ENCODE data around the gene CEACAM3. TPM values are rescaled to one million over a fixed set of nuclear protein-coding genes. Genes with fewer than 3 reads are reported as not detected.

The CEACAM3 gene
- total RNA-seq, 2 donors from 2014 or later, result 1.1 to 2.8 TPM

- Histone ChIP-seq H3K4me3 (no peak within 1 kb of the TSS), H3K9me3 (no peaks in the 10 kb centered on the region), H3K27ac (no peak within 1 kb of the TSS), H3K9ac (ENCODE audit: low read depth in 2 of 2, low read length in 2 of 2) (no peak within 1 kb of the TSS), H3K36me3 (no peaks in the 10 kb centered on the region), H3K4me1 (no peaks in the 10 kb centered on the region), H3K27me3 (no peaks in the 10 kb centered on the region)
- no peak for TF ChIP-seq CTCF (IDR thresholded peaks at IDR 0.05)
- DNase-seq, result no peak
- intact Hi-C loops (cut with DNase I), result no loop called here
Observed at GRCh38 chr19:41845001-41845050, 48.4 kb downstream of the CEACAM3 start, which contains the start of gene DMRTC2. Gene DMRTC2, plus strand, starts transcription at chr19:41845042. Its CDS starts 2,387 bp downstream, at chr19:41847429.

GRCh38 chr19:41845051-41845590, 48.7 kb downstream of the CEACAM3 start:
- no peak for DNase-seq
- Histone ChIP-seq H3K4me1 (no peaks in the 10 kb centered on the region), H3K9me3 (no peaks in the 10 kb centered on the region), H3K9ac (ENCODE audit: low read depth in 2 of 2, low read length in 2 of 2) (no peak overlapping the region), H3K4me3 (no peak overlapping the region), H3K27me3 (no peaks in the 10 kb centered on the region), H3K27ac (no peak overlapping the region), H3K36me3 (no peaks in the 10 kb centered on the region)
- intact Hi-C loops (cut with DNase I), result no loop called here
- no peak for TF ChIP-seq CTCF (IDR thresholded peaks at IDR 0.05)

GRCh38 chr19:41847351-41848105, 51.1 kb downstream of the CEACAM3 start:
- no peak overlapping the region for H3K4me3 ChIP-seq
- no peaks in the 10 kb centered on the region for H3K9me3 ChIP-seq
- intact Hi-C loops (cut with DNase I), result no loop called here
- TF ChIP-seq CTCF (IDR thresholded peaks at IDR 0.05), result no peak
- no peaks in the 10 kb centered on the region for H3K36me3 ChIP-seq
- no peaks in the 10 kb centered on the region for H3K27me3 ChIP-seq
- no peak overlapping the region for H3K27ac ChIP-seq
- DNase-seq, result no peak
- no peak overlapping the region for H3K9ac ChIP-seq (ENCODE audit: low read depth in 2 of 2, low read length in 2 of 2)
- no peaks in the 10 kb centered on the region for H3K4me1 ChIP-seq

GRCh38 chr19:41848666-41849065, 52.3 kb downstream of the CEACAM3 start:
- H3K4me1 ChIP-seq, result no peaks in the 10 kb centered on the region
- no peak for TF ChIP-seq CTCF (IDR thresholded peaks at IDR 0.05)
- no peak overlapping the region for H3K27ac ChIP-seq
- H3K27me3 ChIP-seq, result peaks cover 5% of the 10 kb centered on the region
- no peak overlapping the region for H3K4me3 ChIP-seq
- H3K36me3 ChIP-seq, result no peaks in the 10 kb centered on the region
- DNase-seq, result no peak
- intact Hi-C loops (cut with DNase I), result no loop called here
- H3K9ac ChIP-seq (ENCODE audit: low read depth in 2 of 2, low read length in 2 of 2), result no peak overlapping the region
- no peaks in the 10 kb centered on the region for H3K9me3 ChIP-seq

GRCh38 chr19:41849067-41849466, 52.7 kb downstream of the CEACAM3 start:
- Histone ChIP-seq H3K36me3 (no peaks in the 10 kb centered on the region), H3K9me3 (no peaks in the 10 kb centered on the region), H3K4me3 (no peak overlapping the region), H3K27me3 (peaks cover 5% of the 10 kb centered on the region), H3K27ac (no peak overlapping the region), H3K4me1 (no peaks in the 10 kb centered on the region), H3K9ac (ENCODE audit: low read depth in 2 of 2, low read length in 2 of 2) (no peak overlapping the region)
- intact Hi-C loops (cut with DNase I), result no loop called here
- no peak for TF ChIP-seq CTCF (IDR thresholded peaks at IDR 0.05)
- no peak for DNase-seq

Measured in colonic mucosa (tissue), 4 donors.